GM12874 (cell line): Measurements from ENCODE around the gene OARD1.

Experiments
- TF ChIP-seq, protein P1 (sequence below): IDR thresholded peaks from 2 replicates; pipeline ENCODE4 v1.5.1; 2011; ENCODE audit warnings: low read depth, mild to moderate bottlenecking, control low read depth, low read length, moderate library complexity; ENCODE audit not compliant: insufficient read depth

Gene OARD1

DNA sequence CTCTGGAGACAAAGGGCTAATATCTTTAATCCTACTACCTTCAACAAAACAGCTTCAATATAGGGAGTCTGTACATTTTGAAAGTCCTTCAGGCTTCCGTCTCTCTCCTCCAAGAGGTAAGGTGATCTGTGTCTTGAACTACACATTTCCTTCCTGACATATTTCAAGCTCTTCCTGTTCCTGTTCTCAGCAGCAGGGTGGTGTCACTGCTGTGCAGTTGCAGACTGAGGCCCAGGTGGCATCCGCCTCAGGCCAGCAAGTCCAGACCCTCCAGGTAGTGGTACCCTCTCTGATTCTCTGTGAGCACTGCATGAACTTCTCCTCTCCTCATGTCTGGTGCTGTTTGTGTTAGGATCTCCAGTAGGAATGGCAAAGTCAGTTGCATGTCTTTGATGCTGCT is 8.5 kb upstream of the OARD1 start:
- TF ChIP-seq, protein P1, sequence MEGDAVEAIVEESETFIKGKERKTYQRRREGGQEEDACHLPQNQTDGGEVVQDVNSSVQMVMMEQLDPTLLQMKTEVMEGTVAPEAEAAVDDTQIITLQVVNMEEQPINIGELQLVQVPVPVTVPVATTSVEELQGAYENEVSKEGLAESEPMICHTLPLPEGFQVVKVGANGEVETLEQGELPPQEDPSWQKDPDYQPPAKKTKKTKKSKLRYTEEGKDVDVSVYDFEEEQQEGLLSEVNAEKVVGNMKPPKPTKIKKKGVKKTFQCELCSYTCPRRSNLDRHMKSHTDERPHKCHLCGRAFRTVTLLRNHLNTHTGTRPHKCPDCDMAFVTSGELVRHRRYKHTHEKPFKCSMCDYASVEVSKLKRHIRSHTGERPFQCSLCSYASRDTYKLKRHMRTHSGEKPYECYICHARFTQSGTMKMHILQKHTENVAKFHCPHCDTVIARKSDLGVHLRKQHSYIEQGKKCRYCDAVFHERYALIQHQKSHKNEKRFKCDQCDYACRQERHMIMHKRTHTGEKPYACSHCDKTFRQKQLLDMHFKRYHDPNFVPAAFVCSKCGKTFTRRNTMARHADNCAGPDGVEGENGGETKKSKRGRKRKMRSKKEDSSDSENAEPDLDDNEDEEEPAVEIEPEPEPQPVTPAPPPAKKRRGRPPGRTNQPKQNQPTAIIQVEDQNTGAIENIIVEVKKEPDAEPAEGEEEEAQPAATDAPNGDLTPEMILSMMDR = no peak

DNA sequence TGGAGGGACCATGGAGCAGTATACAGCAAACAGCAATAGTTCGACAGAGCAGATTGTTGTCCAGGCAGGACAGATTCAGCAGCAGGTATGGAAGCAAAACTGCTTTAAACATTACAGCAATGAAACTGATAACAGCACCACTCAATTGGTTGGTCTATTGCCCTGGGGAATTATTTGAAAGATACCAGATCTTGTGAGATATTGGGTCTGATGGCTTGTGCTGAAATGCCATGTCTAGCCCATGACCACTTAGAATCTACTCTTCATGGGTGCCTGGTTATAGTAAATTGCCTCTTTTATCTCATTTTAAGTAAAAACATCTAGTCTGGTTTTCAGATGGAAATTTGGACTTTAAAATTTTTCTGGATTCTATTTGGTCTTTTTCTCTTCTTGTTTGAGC is 6.9 kb upstream of the OARD1 start:
- TF ChIP-seq, protein P1 = no peak

DNA sequence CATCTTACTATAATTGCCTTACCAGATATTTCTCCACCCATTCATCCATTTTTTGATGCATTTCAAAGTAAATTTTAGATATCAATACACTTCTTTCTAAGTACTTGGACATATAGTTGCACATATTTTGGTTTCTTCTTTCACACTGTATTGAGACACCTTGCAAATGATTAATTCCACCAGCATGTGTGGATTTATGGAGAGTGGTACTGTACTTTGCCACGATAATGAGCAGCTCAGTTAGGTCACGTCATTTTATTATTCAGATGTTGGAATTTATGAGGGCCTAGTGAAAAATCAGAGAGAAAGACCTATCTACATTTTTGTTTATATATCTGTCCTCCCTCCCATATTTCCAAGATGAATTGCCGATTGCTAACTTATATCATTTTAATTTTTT is 5.9 kb upstream of the OARD1 start:
- TF ChIP-seq, protein P1 = no peak

DNA sequence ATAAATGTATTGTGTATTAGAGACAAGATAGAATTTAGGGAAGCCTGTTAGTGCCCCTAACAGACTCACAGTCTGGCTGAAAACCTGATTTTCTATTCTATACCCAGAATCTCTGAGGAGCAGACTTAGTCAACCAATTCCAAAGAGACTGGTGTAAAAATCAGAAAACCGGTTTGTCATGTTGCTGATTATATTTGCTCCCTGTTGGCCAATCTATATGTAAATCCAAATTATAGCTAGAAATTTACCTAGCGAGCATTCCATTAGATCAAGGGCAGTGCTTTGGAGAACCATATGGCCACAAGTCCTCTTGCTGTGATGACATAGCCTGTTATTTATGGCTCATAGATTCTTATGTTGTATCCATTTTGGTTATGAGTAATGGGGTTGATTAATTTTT is 5.4 kb upstream of the OARD1 start:
- TF ChIP-seq, protein P1 = no peak

DNA sequence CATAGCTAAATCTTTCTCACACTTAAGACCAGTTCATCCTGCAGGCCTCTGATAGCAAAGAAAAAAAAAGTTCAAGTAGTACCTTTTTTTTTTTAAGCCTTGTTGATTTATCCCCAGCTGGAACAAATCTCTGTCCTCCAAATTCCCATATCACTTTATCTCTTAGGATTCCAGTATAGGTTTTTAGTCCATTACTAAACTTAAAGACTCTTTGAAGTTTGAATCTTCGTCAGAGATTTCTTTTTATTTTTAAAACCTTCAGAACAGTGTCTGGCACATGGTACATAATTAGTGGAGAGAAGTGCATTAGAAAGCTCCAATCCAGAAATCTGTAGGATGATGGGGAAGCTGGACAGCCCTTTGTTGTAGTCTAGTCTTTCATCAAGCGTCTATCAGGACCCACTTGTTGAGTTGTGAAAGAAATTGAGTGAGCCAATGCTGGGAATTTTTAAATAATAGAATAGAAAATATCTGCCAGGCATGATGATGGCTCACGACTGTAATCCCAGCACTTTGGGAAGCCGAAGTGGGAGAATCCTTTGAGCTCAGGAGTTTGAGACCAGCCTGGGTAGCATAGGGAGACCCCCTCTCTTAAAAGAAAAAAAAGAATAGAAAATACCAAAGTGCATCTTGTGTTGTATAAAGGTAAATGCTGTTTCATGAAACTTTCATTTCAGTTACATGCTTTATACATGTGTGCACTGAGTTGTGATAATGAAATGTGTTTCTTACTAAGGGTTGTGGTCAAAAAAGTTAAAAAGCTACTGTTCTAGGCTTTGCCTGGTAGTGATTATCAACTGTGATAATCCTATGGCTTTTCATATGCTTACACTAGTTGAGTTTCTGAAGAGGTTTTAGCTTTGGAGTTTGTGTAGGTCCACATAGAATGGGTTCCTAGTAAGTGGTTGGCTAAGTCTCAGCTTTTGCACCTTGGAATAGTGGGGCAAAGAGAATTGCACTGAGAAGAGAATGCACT is 3.8 kb upstream of the OARD1 start:
- TF ChIP-seq, protein P1 = no peak

DNA sequence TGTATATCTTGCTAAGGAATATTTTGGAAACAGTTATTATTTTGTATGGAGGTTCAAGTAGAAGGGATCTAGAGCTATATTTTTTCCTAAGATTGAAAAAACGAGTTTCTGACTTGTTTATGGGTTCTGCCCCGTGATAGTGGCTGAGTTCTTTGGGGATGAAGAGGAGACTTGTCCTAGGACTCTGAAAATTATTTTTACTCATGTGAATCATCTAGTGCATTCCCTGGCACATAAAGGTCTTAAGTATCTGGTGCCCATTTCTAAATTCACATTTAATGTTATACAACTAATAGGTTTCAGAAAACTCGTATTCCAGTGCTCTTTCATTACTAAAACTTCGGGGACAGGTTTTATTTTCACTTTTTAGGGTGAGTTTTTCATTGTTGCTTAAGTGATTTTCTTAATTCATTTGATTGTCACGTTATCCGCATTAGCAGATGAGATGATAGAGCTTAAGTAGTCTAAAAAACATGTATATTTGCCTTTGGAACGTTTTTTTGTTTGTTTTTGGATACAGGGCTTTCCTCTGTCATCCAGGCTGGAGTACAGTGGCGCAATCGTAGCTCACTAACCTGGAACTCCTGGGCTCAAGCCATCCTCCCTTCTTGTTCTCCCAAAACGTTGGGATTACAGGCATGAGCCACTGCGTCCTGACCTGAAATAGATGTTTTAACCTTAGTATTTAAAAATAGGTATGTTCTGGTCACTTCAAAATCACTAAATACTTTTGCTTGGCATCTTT is 2.7 kb upstream of the OARD1 start:
- TF ChIP-seq, protein P1 = no peak

DNA sequence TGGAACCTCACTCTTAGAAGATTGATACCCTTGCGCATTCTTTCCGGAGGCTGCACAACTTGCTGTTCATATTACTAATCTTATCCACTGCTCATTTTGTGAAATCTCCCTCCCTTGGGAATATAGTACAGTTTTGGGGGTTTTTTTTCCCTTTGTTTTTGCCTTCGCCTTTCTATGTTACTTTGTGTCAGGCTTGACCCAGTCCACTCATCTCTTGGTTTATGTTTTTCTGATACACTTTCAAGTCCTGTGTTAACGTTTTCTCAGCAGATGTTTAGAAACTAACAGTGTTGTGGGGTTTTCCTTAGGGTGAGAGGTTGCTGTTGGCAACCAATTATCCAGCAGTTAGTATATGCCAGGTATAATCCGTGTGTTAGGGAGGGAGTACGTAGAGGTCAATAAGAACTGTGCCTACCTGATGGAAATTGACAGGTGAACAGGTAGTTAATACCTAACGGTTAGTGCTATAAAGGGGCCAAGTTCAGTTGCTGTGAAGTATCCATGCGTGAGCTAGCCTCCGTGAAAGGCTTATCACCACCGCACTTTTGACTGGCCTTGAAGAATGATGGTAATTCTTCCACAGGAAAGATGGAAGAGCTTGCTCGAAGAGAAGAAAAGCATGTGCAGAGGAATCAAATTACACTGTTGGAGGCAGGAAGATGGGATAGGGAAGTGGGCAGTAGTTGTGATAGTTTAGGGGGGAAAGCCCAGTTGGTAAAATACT is 2.0 kb upstream of the OARD1 start:
- TF ChIP-seq, protein P1 = no peak
